Fibroblast of lung (primary cell): ENCODE results near the gene RHOJ.

ENCODE experiments used
- EZH2 ChIP-seq: IDR thresholded peaks from 2 replicates; pipeline ENCODE4 v1.5.1; 2012; ENCODE audit warnings: low read length, control low read depth, mild to moderate bottlenecking; ENCODE audit errors: missing control alignments
- TF ChIP-seq, protein P1 (sequence below), 2 donors: IDR thresholded peaks in 1 of 2; conservative IDR thresholded peaks in 1 of 2; 1 replicate in 1 of 2; 2 replicates in 1 of 2; pipeline ENCODE4 v1.5.1; 2011 to 2012; ENCODE audit warnings: low read length in 2 of 2, control low read depth in 1 of 2, inconsistent platforms in 1 of 2, low read depth in 1 of 2, mild to moderate bottlenecking in 1 of 2

DNA sequence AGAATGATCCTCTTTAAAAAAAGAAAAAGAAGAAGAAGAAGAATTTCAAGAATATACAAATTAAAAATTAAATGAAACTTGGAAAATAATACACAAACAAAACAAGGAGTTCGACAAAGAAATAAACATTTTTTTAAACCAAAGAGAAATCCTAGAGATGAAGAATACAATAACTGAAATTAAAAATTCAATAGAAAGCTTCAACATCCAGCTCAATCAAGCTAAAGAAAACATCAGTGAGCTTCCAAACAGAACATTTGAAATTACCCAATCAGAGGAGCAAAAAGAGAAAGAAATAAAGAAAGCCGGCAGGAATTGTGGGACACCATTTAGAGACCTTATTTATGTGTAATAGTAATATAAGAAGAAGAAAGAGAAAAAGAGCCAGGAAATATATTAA, 37.2 kb upstream of the RHOJ start:
- TF ChIP-seq, protein P1, sequence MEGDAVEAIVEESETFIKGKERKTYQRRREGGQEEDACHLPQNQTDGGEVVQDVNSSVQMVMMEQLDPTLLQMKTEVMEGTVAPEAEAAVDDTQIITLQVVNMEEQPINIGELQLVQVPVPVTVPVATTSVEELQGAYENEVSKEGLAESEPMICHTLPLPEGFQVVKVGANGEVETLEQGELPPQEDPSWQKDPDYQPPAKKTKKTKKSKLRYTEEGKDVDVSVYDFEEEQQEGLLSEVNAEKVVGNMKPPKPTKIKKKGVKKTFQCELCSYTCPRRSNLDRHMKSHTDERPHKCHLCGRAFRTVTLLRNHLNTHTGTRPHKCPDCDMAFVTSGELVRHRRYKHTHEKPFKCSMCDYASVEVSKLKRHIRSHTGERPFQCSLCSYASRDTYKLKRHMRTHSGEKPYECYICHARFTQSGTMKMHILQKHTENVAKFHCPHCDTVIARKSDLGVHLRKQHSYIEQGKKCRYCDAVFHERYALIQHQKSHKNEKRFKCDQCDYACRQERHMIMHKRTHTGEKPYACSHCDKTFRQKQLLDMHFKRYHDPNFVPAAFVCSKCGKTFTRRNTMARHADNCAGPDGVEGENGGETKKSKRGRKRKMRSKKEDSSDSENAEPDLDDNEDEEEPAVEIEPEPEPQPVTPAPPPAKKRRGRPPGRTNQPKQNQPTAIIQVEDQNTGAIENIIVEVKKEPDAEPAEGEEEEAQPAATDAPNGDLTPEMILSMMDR (conservative IDR thresholded peaks at IDR 0.05 in 1 of 2, IDR thresholded peaks at IDR 0.05 in 1 of 2; ENCODE audit: low read depth in 1 of 2, low read length in 2 of 2) = no peak
- no peak for TF ChIP-seq EZH2
